ENCODE results near the gene ATG16L1. TPM values are rescaled to one million over a fixed set of nuclear protein-coding genes. Genes with fewer than 3 reads are reported as not detected.

Gene ATG16L1
- total and polyA plus RNA-seq, 2 of the 4 experiments (the other 2 are of a cell fraction), result 20.0 to 26.2 TPM

- no TSS peak for BruUV-seq (replicated peaks)
- DNase-seq (no peak), ATAC-seq (ENCODE audit: low read depth) (no peak)
- no peak overlapping the region for H3K4me3 ChIP-seq (ENCODE audit: insufficient read depth, low read depth, low read length)
- no peaks in the 10 kb centered on the region for H4K20me1 ChIP-seq (ENCODE audit: insufficient read depth, low read length)
- no peak overlapping the region for H4K5ac ChIP-seq (ENCODE audit: low read depth, low read length)
- H3K23ac ChIP-seq (ENCODE audit: low read depth, low read length), result no peak overlapping the region
- no peak overlapping the region for H2AFZ ChIP-seq (replicated peaks; ENCODE audit: low read length, poor library complexity)
- no peak overlapping the region for H2BK20ac ChIP-seq (ENCODE audit: low read depth, low read length)
- H3K9ac ChIP-seq (ENCODE audit: low read depth, low read length), result no peak overlapping the region
- dilution Hi-C loops (cut with HindIII; ENCODE audit: low sequenced_read_pairs, unreplicated experiment), result no loop called here
- H3K9me3 ChIP-seq (ENCODE audit: control insufficient read depth, insufficient read depth, low read length), result no peaks in the 10 kb centered on the region
- H3K18ac ChIP-seq (ENCODE audit: low read depth, low read length), result no peak overlapping the region
- no peak overlapping the region for H3K56ac ChIP-seq (ENCODE audit: extremely low read depth, insufficient read depth, low read length)
- no peak for TF ChIP-seq POLR2A (IDR thresholded peaks at IDR 0.05; ENCODE audit: low read depth, low read length)
- no peak for TF ChIP-seq MXI1 (IDR thresholded peaks at IDR 0.05; ENCODE audit: borderline replicate concordance, low read depth, low read length)
- TF ChIP-seq SMC3 (IDR thresholded peaks at IDR 0.05; ENCODE audit: low read depth, low read length), result no peak
- TF ChIP-seq BHLHE40 (IDR thresholded peaks at IDR 0.05; ENCODE audit: low read depth, low read length), result no peak
- no peak for TF ChIP-seq RFX5 (IDR thresholded peaks at IDR 0.05; ENCODE audit: low read depth, low read length)
- no peak for TF ChIP-seq NFE2L2 (IDR thresholded peaks at IDR 0.05; ENCODE audit: low read depth, low read length)
- no peak for TF ChIP-seq RCOR1 (IDR thresholded peaks at IDR 0.05; ENCODE audit: insufficient replicate concordance, low read length)
- H3K36me3 ChIP-seq (ENCODE audit: control insufficient read depth, insufficient read depth, low read length), result peaks cover 41% of the 10 kb centered on the region
- H4K8ac ChIP-seq (ENCODE audit: low read depth in 2 of 2, low read length in 2 of 2), result no peak overlapping the region
- H3K14ac ChIP-seq (replicated peaks; ENCODE audit: low read depth, low read length), result no peak overlapping the region
- 92% methylated on average over 2 of the region's 7 CpGs; no CpG with 5 or more reads in 1 of the 2 experiments for WGBS, 2 experiments (ENCODE audit: extremely low coverage in 2 of 2, insufficient read length in 1 of 2)
- H3K79me1 ChIP-seq (ENCODE audit: low read depth in 1 of 2, low read length in 2 of 2), result no peaks in the 10 kb centered on the region; a peak in 1 of 4 replicates
- H2AK9ac ChIP-seq (replicated peaks; ENCODE audit: low read depth, low read length, poor library complexity), result no peak overlapping the region
- no peak overlapping the region for H3K27ac ChIP-seq (ENCODE audit: insufficient read depth, low read length)
- H2BK120ac ChIP-seq (ENCODE audit: low read depth, low read length), result no peak overlapping the region
- no peak overlapping the region for H2AK5ac ChIP-seq (ENCODE audit: low read depth, low read length)
- in situ Hi-C loops (cut with MboI; ENCODE audit: low sequenced_read_pairs), result no loop called here
- intact Hi-C loops (cut with micrococcal nuclease), result no loop called here
- CTCF ChIA-PET, result no interaction called here
- H3K4me1 ChIP-seq (ENCODE audit: control insufficient read depth, insufficient read depth, low read length), result peaks cover 7% of the 10 kb centered on the region; the same call in 1 of the 2 replicates
- POLR2A ChIA-PET (ENCODE audit: unreplicated experiment), result no interaction called here
- H2BK15ac ChIP-seq (ENCODE audit: low read depth, low read length), result no peak overlapping the region
- H3K4ac ChIP-seq (ENCODE audit: low read depth, low read length), result no peak overlapping the region
- no peak overlapping the region for H2BK5ac ChIP-seq (ENCODE audit: low read depth, low read length, poor library complexity, severe bottlenecking)
- no peaks in the 10 kb centered on the region for H3K27me3 ChIP-seq (ENCODE audit: control insufficient read depth, insufficient read depth, low read length)
- H3K9me1 ChIP-seq (ENCODE audit: insufficient read depth, low read length), result 0 out of 2 replicates have a peak, but pooled peaks cover 6% of the 10 kb centered on the region
- H3K4me2 ChIP-seq (ENCODE audit: low read depth, low read length), result no peak overlapping the region
- H4K91ac ChIP-seq (ENCODE audit: insufficient read depth, low read depth, low read length), result no peak overlapping the region
Measured at GRCh38 chr2:233297076-233297475, 45.6 kb downstream of the ATG16L1 start.

Measured in IMR-90 (cell line).